Caco-2 (cell line): ENCODE measurements around the gene MAP2K5. TPM values are rescaled to one million over a fixed set of nuclear protein-coding genes. Genes with fewer than 3 reads are reported as not detected.

ENCODE experiments used
- BruUV-seq: library from RNA; stranded (reverse); fragments of 400-500 nt; replicated peaks from 2 replicates; lab custom pipeline; 2021; lab: Mats Ljungman, UMichigan
- CTCF ChIA-PET: fragments of 300-600 bp; sonication (Branson Sonifier 250); formaldehyde crosslinking; loops from one replicate; lab custom pipeline; 2022; ENCODE audit warnings: antibody characterized with exemption; lab: Charles Lee
- POLR2A ChIA-PET: fragments of 300-600 bp; sonication (Branson Sonifier 250); formaldehyde crosslinking; loops from one replicate; lab custom pipeline; 2022; ENCODE audit warnings: antibody characterized with exemption; lab: Charles Lee
- DNase-seq, 2 experiments: peaks; one replicate each; pipeline versions ENCODE4 v3.0.0 to v3.0.0-alpha.2; 2020 to 2022
- H3K27me3 ChIP-seq: replicated peaks from 2 replicates; pipeline ENCODE4 v1.6.0; 2011; ENCODE audit warnings: low read length; ENCODE audit not compliant: control insufficient read depth, insufficient read depth
- H3K36me3 ChIP-seq: 2 replicates; pipeline ENCODE4 v1.5.1; 2011; ENCODE audit warnings: low read length; ENCODE audit not compliant: control insufficient read depth, insufficient read depth
- H3K4me1 ChIP-seq: fragments of 250-450 bp; sonication (Bioruptor Pico); 2 replicates; pipeline ENCODE4 v1.5.1; 2020; ENCODE audit warnings: mild to moderate bottlenecking
- H3K4me3 ChIP-seq: 2 replicates; pipeline ENCODE4 v1.5.1; 2011; ENCODE audit warnings: low read depth, mild to moderate bottlenecking, control low read depth, low read length
- H3K9me3 ChIP-seq: fragments of 250-450 bp; sonication (Bioruptor Pico); 2 replicates; pipeline ENCODE4 v1.5.1; 2020; ENCODE audit warnings: mild to moderate bottlenecking, moderate library complexity
- H3K27ac Mint-ChIP-seq: one replicate; pipeline ENCODE4 v1.8.0; 2022; ENCODE audit warnings: mixed read lengths; ENCODE audit not compliant: unreplicated experiment
- H3K27me3 Mint-ChIP-seq: one replicate; pipeline ENCODE4 v1.8.0; 2022; ENCODE audit warnings: mixed read lengths; ENCODE audit not compliant: insufficient read depth, unreplicated experiment
- H3K36me3 Mint-ChIP-seq: one replicate; pipeline ENCODE4 v1.8.0; 2022; ENCODE audit warnings: mild to moderate bottlenecking, mixed read lengths; ENCODE audit not compliant: insufficient read depth, unreplicated experiment
- H3K4me1 Mint-ChIP-seq: one replicate; pipeline ENCODE4 v1.8.0; 2022; ENCODE audit warnings: low read depth, mixed read lengths; ENCODE audit not compliant: unreplicated experiment
- H3K4me3 Mint-ChIP-seq: one replicate; pipeline ENCODE4 v1.8.0; 2022; ENCODE audit warnings: mild to moderate bottlenecking, moderate library complexity, mixed read lengths; ENCODE audit not compliant: unreplicated experiment
- H3K9me3 Mint-ChIP-seq: one replicate; pipeline ENCODE4 v1.8.0; 2022; ENCODE audit warnings: mixed read lengths; ENCODE audit not compliant: unreplicated experiment
- CTCF ChIP-seq, 2 experiments: fragments of 200-600 bp in 1 of 2; IDR thresholded peaks; 1 replicate in 1 of 2; 2 replicates in 1 of 2; pipeline versions ENCODE4 v1.5.1 to v1.8.0; 2011 to 2022; ENCODE audit warnings: antibody characterized with exemption in 1 of 2, control low read depth in 1 of 2, inconsistent platforms in 1 of 2, low read depth in 1 of 2, low read length in 1 of 2, mild to moderate bottlenecking in 1 of 2, moderate library complexity in 1 of 2; ENCODE audit not compliant: insufficient read depth in 1 of 2, severe bottlenecking in 1 of 2, unreplicated experiment in 1 of 2
- intact Hi-C: fragments of 100-400 bp; cut with micrococcal nuclease; formaldehyde crosslinking; loops from one replicate; pipeline ENCODE4 v1.10.0; 2022; ENCODE audit not compliant: unreplicated experiment
- total RNA-seq: library from RNA; stranded (reverse); gene quantifications from 2 replicates; pipeline ENCODE4 v1.2.3, GENCODE V29; 2022

MAP2K5 gene
- total RNA-seq, 1 experiment from 2014 or later: 12.2 TPM

- H3K4me1 ChIP-seq: no peaks in the 10 kb centered on the region
- intact Hi-C loops: no loop called here
- ChIA-PET POLR2A (no interaction called here), CTCF (no interaction called here)
- Mint-ChIP-seq H3K36me3 (no peaks in the 10 kb centered on the region), H3K4me1 (no peaks in the 10 kb centered on the region), H3K4me3 (no peak overlapping the region), H3K27me3 (no peaks in the 10 kb centered on the region), H3K9me3 (no peaks in the 10 kb centered on the region), H3K27ac (no peak overlapping the region)
- no peak for TF ChIP-seq CTCF (IDR thresholded peaks at IDR 0.05; ENCODE audit: insufficient read depth in 1 of 2, low read depth in 1 of 2, low read length in 1 of 2, severe bottlenecking in 1 of 2, unreplicated experiment in 1 of 2)
- H3K9me3 ChIP-seq: no peaks in the 10 kb centered on the region
- no peaks in the 10 kb centered on the region for H3K27me3 ChIP-seq
- H3K36me3 ChIP-seq: no peaks in the 10 kb centered on the region
- no peak overlapping the region for H3K4me3 ChIP-seq
- BruUV-seq: no TSS peak
- DNase-seq: no peak
Observed at GRCh38 chr15:67564968-67565345, 22.5 kb downstream of the MAP2K5 start.

GRCh38 chr15:67569668-67570067, 27.2 kb downstream of the MAP2K5 start:
- Mint-ChIP-seq H3K27me3 (no peaks in the 10 kb centered on the region), H3K36me3 (no peaks in the 10 kb centered on the region), H3K27ac (no peak overlapping the region), H3K4me3 (no peak overlapping the region), H3K4me1 (peaks cover 7% of the 10 kb centered on the region), H3K9me3 (no peaks in the 10 kb centered on the region)
- TF ChIP-seq CTCF (IDR thresholded peaks at IDR 0.05; ENCODE audit: insufficient read depth in 1 of 2, low read depth in 1 of 2, low read length in 1 of 2, severe bottlenecking in 1 of 2, unreplicated experiment in 1 of 2): no peak
- DNase-seq: no peak
- ChIA-PET POLR2A (no interaction called here), CTCF (no interaction called here)
- no peaks in the 10 kb centered on the region for H3K27me3 ChIP-seq
- intact Hi-C loops: no loop called here
- no TSS peak for BruUV-seq
- H3K9me3 ChIP-seq: no peaks in the 10 kb centered on the region
- no peaks in the 10 kb centered on the region for H3K4me1 ChIP-seq
- H3K4me3 ChIP-seq: no peak overlapping the region
- no peaks in the 10 kb centered on the region for H3K36me3 ChIP-seq

GRCh38 chr15:67570875-67571647, 28.6 kb downstream of the MAP2K5 start:
- Mint-ChIP-seq H3K27me3 (no peaks in the 10 kb centered on the region), H3K27ac (no peak overlapping the region), H3K9me3 (no peaks in the 10 kb centered on the region), H3K36me3 (no peaks in the 10 kb centered on the region), H3K4me3 (no peak overlapping the region), H3K4me1 (peaks cover 7% of the 10 kb centered on the region)
- BruUV-seq: no TSS peak
- Histone ChIP-seq H3K36me3 (no peaks in the 10 kb centered on the region), H3K9me3 (no peaks in the 10 kb centered on the region), H3K4me3 (no peak overlapping the region), H3K27me3 (no peaks in the 10 kb centered on the region), H3K4me1 (no peaks in the 10 kb centered on the region)
- TF ChIP-seq CTCF (IDR thresholded peaks at IDR 0.05; ENCODE audit: insufficient read depth in 1 of 2, low read depth in 1 of 2, low read length in 1 of 2, severe bottlenecking in 1 of 2, unreplicated experiment in 1 of 2): no peak
- DNase-seq: no peak
- POLR2A ChIA-PET: no interaction called here
- CTCF ChIA-PET: no interaction called here
- intact Hi-C loops: no loop called here
